Neural crest cell (in vitro differentiated cells): Measurements from ENCODE around the gene BRCA2. TPM values are rescaled to one million over a fixed set of nuclear protein-coding genes. Genes with fewer than 3 reads are reported as not detected.
A peak's percentile ranks its signal among the peaks of the same experiment; 100 is the strongest.

Experiments used
- DNase-seq: peaks from one replicate; pipeline ENCODE4 v3.0.0; 2021; ENCODE audit warnings: low read depth, mixed read lengths, low spot score
- H3K27ac Mint-ChIP-seq: one replicate; pipeline ENCODE4 v1.8.0; 2021; ENCODE audit warnings: mild to moderate bottlenecking, mixed read lengths; ENCODE audit not compliant: unreplicated experiment
- H3K27me3 Mint-ChIP-seq: 2 replicates; pipeline ENCODE4 v1.8.0; 2021; ENCODE audit warnings: low read depth, mild to moderate bottlenecking, mixed read lengths
- H3K36me3 Mint-ChIP-seq: 2 replicates; pipeline ENCODE4 v1.8.0; 2021; ENCODE audit warnings: low read depth, mild to moderate bottlenecking, mixed read lengths
- H3K4me1 Mint-ChIP-seq: 2 replicates; pipeline ENCODE4 v1.8.0; 2021; ENCODE audit warnings: mixed read lengths
- H3K4me3 Mint-ChIP-seq: one replicate; pipeline ENCODE4 v1.8.0; 2021; ENCODE audit warnings: mild to moderate bottlenecking, mixed read lengths
- H3K9me3 Mint-ChIP-seq: 2 replicates; pipeline ENCODE4 v1.8.0; 2021; ENCODE audit warnings: mixed read lengths
- CTCF ChIP-seq: fragments of 200-600 bp; sonication (generic); conservative IDR thresholded peaks from 2 replicates; pipeline ENCODE4 v1.5.0; 2021; ENCODE audit warnings: antibody characterized with exemption, mild to moderate bottlenecking
- total RNA-seq: library from RNA; stranded (reverse); gene quantifications from 2 replicates; pipeline ENCODE4 v1.2.1, GENCODE V29; 2021

BRCA2 gene
- total RNA-seq, 1 donor from 2014 or later, result 26.4 TPM

- Mint-ChIP-seq H3K4me1 (peaks cover 35% of the 10 kb centered on the region), H3K36me3 (no peaks in the 10 kb centered on the region), H3K9me3 (no peaks in the 10 kb centered on the region), H3K4me3 (no peak overlapping the region), H3K27ac (no peak overlapping the region), H3K27me3 (peaks cover 3% of the 10 kb centered on the region)
- DNase-seq, result no peak
- TF ChIP-seq CTCF, result no peak
Measured at GRCh38 chr13:32409001-32409313, 93.6 kb downstream of the BRCA2 start.

GRCh38 chr13:32409561-32410421 is 94.5 kb downstream of the BRCA2 start:
- Mint-ChIP-seq H3K9me3 (no peaks in the 10 kb centered on the region), H3K36me3 (no peaks in the 10 kb centered on the region), H3K4me1 (peaks cover 34% of the 10 kb centered on the region), H3K4me3 (peak overlapping the region; percentile 62), H3K27ac (peak overlapping the region; percentile 8), H3K27me3 (peaks cover 3% of the 10 kb centered on the region)
- no peak for DNase-seq
- no peak for TF ChIP-seq CTCF

- TF ChIP-seq CTCF, result no peak
- Mint-ChIP-seq H3K4me3 (no peak overlapping the region), H3K27ac (no peak overlapping the region), H3K27me3 (peaks cover 3% of the 10 kb centered on the region), H3K9me3 (peaks cover 2% of the 10 kb centered on the region), H3K36me3 (peaks cover 3% of the 10 kb centered on the region), H3K4me1 (peaks cover 22% of the 10 kb centered on the region)
- DNase-seq, result no peak
Measured at GRCh38 chr13:32413284-32413683, 98.0 kb downstream of the BRCA2 start.

GRCh38 chr13:32414580-32414979 is 99.3 kb downstream of the BRCA2 start:
- no peak overlapping the region for H3K4me3 Mint-ChIP-seq
- no peak overlapping the region for H3K27ac Mint-ChIP-seq
- no peak for DNase-seq
- H3K36me3 Mint-ChIP-seq, result peaks cover 4% of the 10 kb centered on the region
- peaks cover 4% of the 10 kb centered on the region for H3K9me3 Mint-ChIP-seq
- peaks cover 9% of the 10 kb centered on the region for H3K4me1 Mint-ChIP-seq
- H3K27me3 Mint-ChIP-seq, result peaks cover 3% of the 10 kb centered on the region
- TF ChIP-seq CTCF, result no peak

GRCh38 chr13:32415019-32415418 is 99.7 kb downstream of the BRCA2 start:
- peaks cover 5% of the 10 kb centered on the region for H3K36me3 Mint-ChIP-seq
- H3K27me3 Mint-ChIP-seq, result peaks cover 3% of the 10 kb centered on the region
- no peak for DNase-seq
- peaks cover 5% of the 10 kb centered on the region for H3K9me3 Mint-ChIP-seq
- peak; percentile 62 for TF ChIP-seq CTCF
- no peak overlapping the region for H3K27ac Mint-ChIP-seq
- peaks cover 4% of the 10 kb centered on the region for H3K4me1 Mint-ChIP-seq
- no peak overlapping the region for H3K4me3 Mint-ChIP-seq
